Right renal cortex interstitium (tissue), 3 donors: Measurements from ENCODE around the gene TRAPPC3L. TPM values are rescaled to one million over a fixed set of nuclear protein-coding genes. Genes with fewer than 3 reads are reported as not detected.

Experiments used
- DNase-seq, 3 donors: peaks; one replicate each; pipeline ENCODE4 v3.0.0-alpha.2; 2013; ENCODE audit warnings: low read depth in 3 of 3, low spot score in 2 of 3
- polyA plus RNA-seq, 3 donors: library from polyadenylated mRNA; unstranded; fragments of 120-200 nt; gene quantifications; one replicate each; pipeline ENCODE4 v1.2.1, GENCODE V29; 2013; ENCODE audit not compliant: insufficient read length in 3 of 3

The TRAPPC3L gene
- polyA plus RNA-seq: under 1 TPM; 0.36 to 0.50 (median 0.37) TPM

- no peak for DNase-seq
These were observed at the start of gene TRAPPC3L for GRCh38 chr6:116545651-116546050. Gene TRAPPC3L, minus strand, starts transcription at chr6:116545684. Its CDS starts 170 bp downstream, at chr6:116545514.

GRCh38 chr6:116595247-116595646 lies 49.8 kb upstream of the TRAPPC3L start:
- DNase-seq: no peak

- DNase-seq: no peak
These were observed 41.3 kb upstream of the TRAPPC3L start for GRCh38 chr6:116586738-116587137.

GRCh38 chr6:116586276-116586675 lies 40.8 kb upstream of the TRAPPC3L start:
- no peak for DNase-seq

GRCh38 chr6:116580198-116580597 lies 34.7 kb upstream of the TRAPPC3L start:
- DNase-seq: no peak

GRCh38 chr6:116579143-116579542 lies 33.7 kb upstream of the TRAPPC3L start:
- DNase-seq: no peak

GRCh38 chr6:116578335-116578734 lies 32.9 kb upstream of the TRAPPC3L start:
- no peak for DNase-seq

GRCh38 chr6:116577486-116577885 lies 32.0 kb upstream of the TRAPPC3L start:
- DNase-seq: no peak

GRCh38 chr6:116575227-116575626 lies 29.7 kb upstream of the TRAPPC3L start:
- DNase-seq: no peak

GRCh38 chr6:116572162-116572561 lies 26.7 kb upstream of the TRAPPC3L start:
- DNase-seq: no peak

GRCh38 chr6:116571683-116572000 lies 26.2 kb upstream of the TRAPPC3L start:
- no peak for DNase-seq

GRCh38 chr6:116570856-116571682 lies 25.6 kb upstream of the TRAPPC3L start, which contains the start of gene RWDD1:
Gene RWDD1, plus strand, starts transcription at chr6:116571504. Its CDS starts 79 bp downstream, at chr6:116571583.
- DNase-seq: peak; percentile 88 to 97 (median 96)

GRCh38 chr6:116568821-116569755 lies 23.6 kb upstream of the TRAPPC3L start:
- no peak for DNase-seq

GRCh38 chr6:116568111-116568510 lies 22.6 kb upstream of the TRAPPC3L start:
- DNase-seq: no peak

- DNase-seq: no peak
These were observed 19.7 kb upstream of the TRAPPC3L start for GRCh38 chr6:116564921-116565872.

- DNase-seq: no peak
These were observed 18.8 kb upstream of the TRAPPC3L start for GRCh38 chr6:116564311-116564710.

- no peak for DNase-seq
These were observed 18.3 kb upstream of the TRAPPC3L start for GRCh38 chr6:116563830-116564229.

- DNase-seq: no peak
These were observed 17.1 kb upstream of the TRAPPC3L start for GRCh38 chr6:116562614-116563013.

GRCh38 chr6:116562019-116562403 lies 16.5 kb upstream of the TRAPPC3L start:
- DNase-seq: no peak

GRCh38 chr6:116561377-116562018 lies 16.0 kb upstream of the TRAPPC3L start:
- DNase-seq: no peak
